ENCODE data around the gene CLEC3A. TPM values are rescaled to one million over a fixed set of nuclear protein-coding genes. Genes with fewer than 3 reads are reported as not detected.

The CLEC3A gene
- total RNA-seq, 1 experiment from 2014 or later, result not detected

GRCh38 chr16:78028018-78028417 is 5.7 kb downstream of the CLEC3A start (continued):
- no peak for TF ChIP-seq REST (IDR thresholded peaks at IDR 0.05; ENCODE audit: low read depth)
- no peak for TF ChIP-seq MAX (IDR thresholded peaks at IDR 0.05)
- TF ChIP-seq POLR2AphosphoS5 (IDR thresholded peaks at IDR 0.05; ENCODE audit: low read depth, low read length), result no peak
- TF ChIP-seq ZFX (IDR thresholded peaks at IDR 0.05), result no peak
- TF ChIP-seq FOSL1 (IDR thresholded peaks at IDR 0.05; ENCODE audit: low read depth), result no peak
- TF ChIP-seq POLR2A (IDR thresholded peaks at IDR 0.05; ENCODE audit: borderline replicate concordance, extremely low read depth, insufficient read depth, insufficient read length), result no peak

GRCh38 chr16:78034530-78034929 is 12.2 kb downstream of the CLEC3A start:
- no peak for DNase-seq (ENCODE audit: low read depth, low spot score)
- no peak overlapping the region for H3K4me3 ChIP-seq (replicated peaks in 1 of 2; ENCODE audit: low read depth in 1 of 2, low read length in 2 of 2)
- CTCF ChIA-PET, result no interaction called here
- RAD21 ChIA-PET (ENCODE audit: low non-redundant PET in 1 of 2, low total read pairs in 2 of 2, uncharacterized antibody in 2 of 2, unreplicated experiment in 2 of 2), result no interaction called here
- no peaks in the 10 kb centered on the region for H3K4me1 ChIP-seq (ENCODE audit: control insufficient read depth in 1 of 2, insufficient read depth in 2 of 2, low read length in 2 of 2)
- peaks cover 48% of the 10 kb centered on the region for H3K27me3 ChIP-seq (ENCODE audit: insufficient read depth, low read length)
- H3K9me2 ChIP-seq (ENCODE audit: insufficient read depth), result no peaks in the 10 kb centered on the region
- H3K36me3 ChIP-seq (ENCODE audit: control insufficient read depth in 1 of 2, insufficient read depth in 2 of 2, low read length in 2 of 2), result no peaks in the 10 kb centered on the region
- ATAC-seq, result no peak
- H3K9ac ChIP-seq (ENCODE audit: low read length), result no peak overlapping the region
- H3K4me2 ChIP-seq (ENCODE audit: low read length), result no peak overlapping the region
- TF ChIP-seq EZH2phosphoT487 (IDR thresholded peaks at IDR 0.05; ENCODE audit: borderline replicate concordance), result no peak
- no peak for TF ChIP-seq MAX (IDR thresholded peaks at IDR 0.05)
- no peak for TF ChIP-seq REST (IDR thresholded peaks at IDR 0.05; ENCODE audit: low read depth)
- TF ChIP-seq EGR1 (IDR thresholded peaks at IDR 0.05; ENCODE audit: low read depth), result no peak
- TF ChIP-seq YY1 (IDR thresholded peaks at IDR 0.05; ENCODE audit: extremely low read depth, insufficient replicate concordance, low read depth, low read length), result no peak
- no peak for TF ChIP-seq CEBPB (IDR thresholded peaks at IDR 0.05; ENCODE audit: low read depth)
- no peak for TF ChIP-seq RAD21 (IDR thresholded peaks at IDR 0.05; ENCODE audit: low read depth)
- H2AFZ ChIP-seq (ENCODE audit: low read depth, low read length, poor library complexity, severe bottlenecking), result no peak overlapping the region
- no peaks in the 10 kb centered on the region for H4K20me1 ChIP-seq (ENCODE audit: insufficient read depth)
- POLR2A ChIA-PET, result no interaction called here
- BruUV-seq (replicated peaks), result no TSS peak
- H3K79me2 ChIP-seq (ENCODE audit: insufficient read depth, low read length), result no peaks in the 10 kb centered on the region
- H3K27ac ChIP-seq (ENCODE audit: low read depth, low read length), result no peak overlapping the region
- intact Hi-C loops (cut with micrococcal nuclease), result no loop called here
- H3K9me3 ChIP-seq (ENCODE audit: control insufficient read depth in 1 of 2, insufficient read depth in 1 of 2, low read depth in 1 of 2, low read length in 2 of 2), result no peaks in the 10 kb centered on the region
